WI38 (cell line): ENCODE data around the gene MAML3.

Experiments used
- H3K4me3 ChIP-seq: 2 replicates; pipeline ENCODE4 v1.5.1; 2011; ENCODE audit warnings: low read depth, mild to moderate bottlenecking, control low read depth, low read length
- TF ChIP-seq, protein P1 (sequence below): IDR thresholded peaks from 2 replicates; pipeline ENCODE4 v1.5.1; 2012; ENCODE audit warnings: low read depth, mild to moderate bottlenecking, control low read depth, low read length

MAML3 gene

DNA sequence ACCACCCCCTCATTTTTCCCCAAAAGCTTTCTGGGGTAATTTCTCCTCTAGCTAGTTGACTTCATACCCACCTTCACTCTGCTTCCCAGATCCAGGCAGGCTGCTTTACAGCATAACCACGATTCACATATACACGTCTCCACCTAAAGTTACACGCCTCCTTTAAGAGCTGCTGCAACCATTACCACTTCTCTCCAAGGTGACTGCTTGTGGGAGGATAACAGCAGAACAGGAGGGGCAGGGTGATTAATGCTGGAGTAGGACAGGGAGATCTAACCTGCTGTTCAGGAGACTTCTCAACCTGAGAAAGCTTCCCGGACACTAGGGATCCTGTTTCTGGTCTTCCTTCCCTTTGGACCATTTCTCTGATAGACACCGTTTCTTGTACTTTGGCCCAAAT, 411.0 kb downstream of the MAML3 start:
- no peak overlapping the region for H3K4me3 ChIP-seq
- TF ChIP-seq, protein P1, sequence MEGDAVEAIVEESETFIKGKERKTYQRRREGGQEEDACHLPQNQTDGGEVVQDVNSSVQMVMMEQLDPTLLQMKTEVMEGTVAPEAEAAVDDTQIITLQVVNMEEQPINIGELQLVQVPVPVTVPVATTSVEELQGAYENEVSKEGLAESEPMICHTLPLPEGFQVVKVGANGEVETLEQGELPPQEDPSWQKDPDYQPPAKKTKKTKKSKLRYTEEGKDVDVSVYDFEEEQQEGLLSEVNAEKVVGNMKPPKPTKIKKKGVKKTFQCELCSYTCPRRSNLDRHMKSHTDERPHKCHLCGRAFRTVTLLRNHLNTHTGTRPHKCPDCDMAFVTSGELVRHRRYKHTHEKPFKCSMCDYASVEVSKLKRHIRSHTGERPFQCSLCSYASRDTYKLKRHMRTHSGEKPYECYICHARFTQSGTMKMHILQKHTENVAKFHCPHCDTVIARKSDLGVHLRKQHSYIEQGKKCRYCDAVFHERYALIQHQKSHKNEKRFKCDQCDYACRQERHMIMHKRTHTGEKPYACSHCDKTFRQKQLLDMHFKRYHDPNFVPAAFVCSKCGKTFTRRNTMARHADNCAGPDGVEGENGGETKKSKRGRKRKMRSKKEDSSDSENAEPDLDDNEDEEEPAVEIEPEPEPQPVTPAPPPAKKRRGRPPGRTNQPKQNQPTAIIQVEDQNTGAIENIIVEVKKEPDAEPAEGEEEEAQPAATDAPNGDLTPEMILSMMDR: no peak

DNA sequence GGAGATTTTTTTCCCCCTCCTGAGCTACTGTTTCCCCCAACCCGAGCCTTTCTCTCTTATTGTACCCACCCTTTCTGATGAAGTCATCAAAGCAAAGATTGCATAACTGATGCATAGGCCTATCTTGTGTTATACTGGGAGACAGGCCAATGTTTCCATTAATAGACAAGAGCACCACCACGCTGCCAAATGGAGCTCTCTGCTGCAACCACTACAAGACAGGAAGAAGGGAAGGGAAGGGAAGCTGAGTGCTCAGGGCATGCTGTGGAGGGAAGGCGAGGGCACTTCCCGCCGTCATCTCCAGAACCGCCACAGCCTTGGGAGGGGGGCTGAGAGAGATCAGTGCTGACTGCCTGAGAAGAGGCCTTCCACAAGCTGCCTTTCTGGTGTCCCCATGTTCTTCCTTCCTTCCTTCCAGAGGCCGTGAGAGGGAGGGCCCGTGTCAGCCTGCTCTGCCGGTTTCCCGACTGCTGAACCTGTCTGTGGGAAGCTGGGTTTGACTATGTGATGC, 413.4 kb downstream of the MAML3 start:
- TF ChIP-seq, protein P1: no peak; the same call in 1 of the 2 replicates
- H3K4me3 ChIP-seq: no peak overlapping the region

DNA sequence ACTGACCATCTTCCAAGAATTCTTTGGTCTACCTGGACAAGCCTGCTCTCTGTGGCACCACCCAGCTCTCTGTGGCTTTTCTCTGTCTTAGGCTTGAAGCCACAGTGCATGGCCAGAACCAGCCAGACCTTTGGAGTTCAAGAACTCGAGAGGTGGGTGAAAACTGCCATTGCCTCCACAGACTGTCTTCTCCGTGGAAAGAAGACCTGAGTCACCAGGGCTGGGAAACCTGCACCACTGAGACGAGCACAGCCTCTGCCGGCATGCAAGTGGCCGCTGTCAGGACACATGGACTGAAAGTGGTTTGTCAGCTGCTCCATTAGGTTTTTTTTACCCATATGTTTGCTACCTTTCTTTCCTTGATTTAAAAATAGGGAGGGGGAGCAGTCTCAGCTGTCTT, 413.9 kb downstream of the MAML3 start:
- TF ChIP-seq, protein P1: no peak
- no peak overlapping the region for H3K4me3 ChIP-seq

DNA sequence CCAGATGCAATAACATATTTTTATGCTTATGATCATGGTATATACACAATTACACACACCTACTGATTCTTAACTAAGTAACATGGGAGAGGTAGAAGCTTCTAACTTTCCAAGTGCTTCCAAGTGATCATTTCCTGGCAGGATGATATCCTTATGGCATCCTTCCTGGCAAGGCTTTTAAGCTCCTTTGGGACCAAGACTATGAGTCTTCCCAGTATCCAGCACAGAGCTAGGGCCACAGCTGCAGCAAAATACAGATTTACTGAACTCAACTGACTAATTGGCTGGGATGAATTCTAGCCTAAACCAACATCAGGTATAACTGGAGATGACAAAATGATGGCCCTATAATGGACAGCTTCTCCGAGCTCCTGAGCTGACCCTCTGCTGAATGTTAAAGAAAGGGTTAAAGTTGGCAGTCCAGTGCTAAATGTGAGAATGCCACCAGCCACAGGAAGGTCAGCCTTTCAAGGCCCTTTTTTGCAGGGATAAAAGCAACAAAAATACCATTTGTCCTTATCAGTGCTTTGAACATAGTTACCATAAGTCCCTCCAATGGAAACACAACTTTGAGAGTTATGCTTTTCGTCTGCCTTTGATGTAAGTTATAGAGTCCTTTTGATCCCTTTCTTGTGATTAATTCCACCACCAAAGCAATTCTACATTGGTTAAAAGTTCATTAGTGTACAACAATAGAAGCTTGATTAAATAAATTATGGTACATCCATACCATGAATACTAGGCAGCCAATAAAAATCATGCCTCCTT, 415.0 kb downstream of the MAML3 start:
- TF ChIP-seq, protein P1: no peak
- no peak overlapping the region for H3K4me3 ChIP-seq

DNA sequence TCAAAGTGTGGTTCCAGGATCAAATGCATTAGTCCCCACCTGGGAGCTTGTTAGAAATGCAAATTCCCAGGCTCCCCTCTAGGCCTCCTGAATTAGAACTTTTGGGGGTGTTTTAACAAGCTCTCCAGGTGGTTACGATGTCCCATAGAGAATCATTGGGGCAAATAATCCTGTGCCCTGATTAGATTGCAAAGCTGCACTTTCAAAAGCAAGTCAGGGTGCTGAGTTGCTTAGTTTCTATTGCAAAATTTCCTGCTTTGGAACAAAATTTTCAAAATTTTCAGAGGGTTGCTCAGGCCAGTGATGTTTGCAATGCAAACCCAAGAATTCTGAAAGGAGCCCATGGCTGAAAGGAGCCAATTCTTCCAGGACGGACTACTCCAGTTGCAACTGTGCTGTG, 417.3 kb downstream of the MAML3 start:
- TF ChIP-seq, protein P1: no peak
- no peak overlapping the region for H3K4me3 ChIP-seq

DNA sequence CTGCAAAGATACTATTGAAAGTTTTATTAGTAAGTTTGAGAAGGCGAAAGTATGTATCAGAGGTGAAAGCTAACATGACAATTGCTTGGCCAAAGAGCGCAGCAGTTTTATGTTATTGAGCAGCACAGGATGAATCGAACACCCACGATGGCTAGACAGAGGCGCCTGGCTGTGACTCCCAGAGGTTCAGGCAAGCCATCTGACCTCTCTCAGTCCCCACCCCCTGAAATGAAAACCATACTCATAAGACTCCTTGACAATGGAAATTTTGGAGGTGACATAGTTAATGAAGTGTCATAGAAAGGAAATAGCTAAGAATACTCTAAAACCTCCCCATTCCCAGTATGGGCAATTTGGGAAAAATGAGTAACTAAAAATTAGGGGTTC, 417.7 kb downstream of the MAML3 start:
- no peak overlapping the region for H3K4me3 ChIP-seq
- TF ChIP-seq, protein P1: no peak

DNA sequence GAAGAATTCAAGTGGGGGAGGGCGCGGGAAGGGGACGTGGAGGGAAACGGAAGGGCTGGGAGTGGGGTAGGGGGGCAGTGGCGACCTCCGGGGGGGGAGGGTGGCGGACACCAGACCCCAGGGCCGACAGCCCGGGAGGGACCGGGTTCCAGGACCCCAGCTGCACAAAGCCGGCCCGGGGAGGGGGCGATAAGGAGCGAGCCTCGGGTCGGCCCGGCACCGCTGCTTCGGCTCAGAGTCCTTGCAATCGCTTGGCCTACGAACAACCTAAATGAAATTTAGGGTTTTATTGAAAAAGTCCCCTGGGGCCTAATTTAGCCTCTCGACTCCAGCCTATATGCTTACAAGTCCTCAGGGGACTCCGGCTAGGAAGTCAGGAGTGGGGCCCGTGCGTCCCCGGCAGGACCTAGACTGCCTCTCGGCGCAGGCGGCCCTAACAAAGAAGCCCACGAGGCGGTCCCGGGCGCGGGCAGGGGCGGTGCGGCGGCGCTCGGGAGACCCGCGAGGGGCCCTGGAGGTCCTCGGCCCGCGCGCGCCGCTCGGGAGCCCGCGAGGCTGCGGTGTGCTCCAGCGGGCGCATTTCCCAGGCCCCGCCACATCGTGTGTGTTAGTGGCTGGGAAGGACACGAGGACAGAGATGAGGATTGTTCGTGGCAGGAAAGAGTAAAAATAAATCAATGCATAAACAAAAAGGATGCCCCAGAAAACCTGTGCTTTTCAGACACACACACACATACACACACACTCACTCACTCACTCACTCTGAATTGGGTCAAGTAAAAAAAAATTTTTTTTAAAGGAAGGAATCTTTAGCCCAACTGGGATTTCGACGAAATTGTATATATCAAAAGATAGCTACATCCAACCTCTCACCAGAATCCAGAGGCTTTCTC, 418.4 kb downstream of the MAML3 start:
- peak overlapping the region; percentile 59 for H3K4me3 ChIP-seq
- TF ChIP-seq, protein P1: no peak
